RWPE1 (cell line): ENCODE results near the gene COMT.

Source experiments
- CTCF ChIA-PET: fragments of 350-600 bp; sonication (Branson Sonifier 250); formaldehyde crosslinking; extraction: SDS; loops from one replicate; lab custom pipeline; 2021; lab: Yijun Ruan, JAX
- POLR2A ChIA-PET: fragments of 400-600 bp; formaldehyde crosslinking; extraction: SDS; loops from one replicate; lab custom pipeline; 2020; ENCODE audit warnings: antibody characterized with exemption; ENCODE audit not compliant: low non-redundant PET; lab: Yijun Ruan, JAX
- DNase-seq: peaks from one replicate; pipeline ENCODE4 v3.0.0; 2012; ENCODE audit warnings: low spot score
- H3K27ac ChIP-seq: fragments of 450-650 bp; 2 replicates; pipeline ENCODE4 v1.5.1; 2017
- TF ChIP-seq, protein P1 (sequence below): fragments of 450-650 bp; conservative IDR thresholded peaks from 2 replicates; pipeline ENCODE4 v1.5.1; 2017; ENCODE audit warnings: low read depth, mild to moderate bottlenecking

The COMT gene

DNA sequence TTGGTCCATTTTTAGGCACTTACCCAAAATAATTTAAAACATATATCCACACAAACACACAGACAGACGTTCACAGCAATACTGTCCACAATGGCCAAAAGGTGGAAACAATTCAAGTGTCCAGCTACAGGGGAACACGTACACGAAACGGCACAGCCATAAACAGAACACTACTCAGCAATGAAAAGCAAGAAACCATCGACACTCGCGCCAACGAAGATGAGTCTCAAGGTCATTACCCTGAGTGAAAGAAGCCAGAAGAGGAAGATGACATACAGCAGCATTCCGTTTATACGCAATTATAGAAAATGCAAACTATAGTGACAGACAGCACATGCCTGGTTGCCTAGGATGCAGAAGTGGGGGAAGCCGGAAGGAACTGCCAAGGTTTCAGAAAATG, 13.4 kb upstream of the COMT start:
- DNase-seq: no peak

DNA sequence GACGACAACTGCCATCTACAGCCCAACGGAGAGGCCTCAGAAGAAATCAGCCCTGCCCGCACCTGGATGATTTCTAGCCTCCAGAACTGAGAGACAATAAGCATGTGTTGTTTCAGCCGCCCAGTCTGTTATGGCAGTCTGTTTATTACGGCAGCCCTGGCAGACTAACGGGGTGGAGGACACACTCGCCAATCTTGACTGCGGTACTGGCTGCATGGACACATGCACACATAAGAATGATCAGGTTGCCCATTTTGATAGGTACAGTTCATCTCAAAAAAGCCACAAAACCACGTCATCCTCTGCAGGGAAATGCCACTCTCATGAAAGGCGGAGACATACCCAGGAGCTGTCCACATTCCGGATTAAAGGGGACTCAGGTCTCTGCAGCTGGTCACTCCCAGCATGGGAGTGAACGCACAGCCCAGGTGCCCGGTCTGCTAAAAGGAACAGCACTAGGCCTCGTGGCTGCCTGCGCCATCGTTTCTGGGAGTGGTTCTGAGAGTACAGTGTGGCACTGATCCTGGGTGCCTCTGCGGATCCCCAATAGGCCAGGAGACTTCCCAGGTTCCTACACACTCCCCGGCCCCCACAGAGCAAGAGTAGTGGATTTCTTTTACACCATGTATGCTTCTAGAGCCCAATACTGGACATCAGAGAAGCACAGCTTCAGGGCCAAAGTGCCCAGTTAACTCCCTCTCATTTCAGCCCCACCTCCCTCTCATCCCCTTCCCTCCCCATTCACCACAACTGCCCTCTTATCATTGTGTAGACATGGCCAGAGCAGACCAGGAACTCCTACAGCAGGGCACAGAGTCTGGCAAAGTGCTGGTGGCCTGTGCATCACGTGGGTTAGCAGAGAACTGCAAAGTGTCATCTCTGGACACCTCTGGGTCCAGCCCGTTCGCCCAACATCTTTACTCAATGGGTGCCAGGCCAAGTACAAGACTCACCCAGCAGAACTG, 11.7 kb upstream of the COMT start:
- TF ChIP-seq, protein P1, sequence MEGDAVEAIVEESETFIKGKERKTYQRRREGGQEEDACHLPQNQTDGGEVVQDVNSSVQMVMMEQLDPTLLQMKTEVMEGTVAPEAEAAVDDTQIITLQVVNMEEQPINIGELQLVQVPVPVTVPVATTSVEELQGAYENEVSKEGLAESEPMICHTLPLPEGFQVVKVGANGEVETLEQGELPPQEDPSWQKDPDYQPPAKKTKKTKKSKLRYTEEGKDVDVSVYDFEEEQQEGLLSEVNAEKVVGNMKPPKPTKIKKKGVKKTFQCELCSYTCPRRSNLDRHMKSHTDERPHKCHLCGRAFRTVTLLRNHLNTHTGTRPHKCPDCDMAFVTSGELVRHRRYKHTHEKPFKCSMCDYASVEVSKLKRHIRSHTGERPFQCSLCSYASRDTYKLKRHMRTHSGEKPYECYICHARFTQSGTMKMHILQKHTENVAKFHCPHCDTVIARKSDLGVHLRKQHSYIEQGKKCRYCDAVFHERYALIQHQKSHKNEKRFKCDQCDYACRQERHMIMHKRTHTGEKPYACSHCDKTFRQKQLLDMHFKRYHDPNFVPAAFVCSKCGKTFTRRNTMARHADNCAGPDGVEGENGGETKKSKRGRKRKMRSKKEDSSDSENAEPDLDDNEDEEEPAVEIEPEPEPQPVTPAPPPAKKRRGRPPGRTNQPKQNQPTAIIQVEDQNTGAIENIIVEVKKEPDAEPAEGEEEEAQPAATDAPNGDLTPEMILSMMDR: no peak
- DNase-seq: no peak
- CTCF ChIA-PET: interaction anchor here (0.7 kb wide), 1 partner anchor 20 kb away, joined by 3 read pairs; no protein-coding TSS in a partner anchor
- POLR2A ChIA-PET: no interaction called here
- H3K27ac ChIP-seq: no peak overlapping the region

More for the DNA sequence above, 13.4 kb upstream of the COMT start:
- no peak overlapping the region for H3K27ac ChIP-seq
- ChIA-PET CTCF (no interaction called here), POLR2A (no interaction called here)
- TF ChIP-seq, protein P1: no peak

DNA sequence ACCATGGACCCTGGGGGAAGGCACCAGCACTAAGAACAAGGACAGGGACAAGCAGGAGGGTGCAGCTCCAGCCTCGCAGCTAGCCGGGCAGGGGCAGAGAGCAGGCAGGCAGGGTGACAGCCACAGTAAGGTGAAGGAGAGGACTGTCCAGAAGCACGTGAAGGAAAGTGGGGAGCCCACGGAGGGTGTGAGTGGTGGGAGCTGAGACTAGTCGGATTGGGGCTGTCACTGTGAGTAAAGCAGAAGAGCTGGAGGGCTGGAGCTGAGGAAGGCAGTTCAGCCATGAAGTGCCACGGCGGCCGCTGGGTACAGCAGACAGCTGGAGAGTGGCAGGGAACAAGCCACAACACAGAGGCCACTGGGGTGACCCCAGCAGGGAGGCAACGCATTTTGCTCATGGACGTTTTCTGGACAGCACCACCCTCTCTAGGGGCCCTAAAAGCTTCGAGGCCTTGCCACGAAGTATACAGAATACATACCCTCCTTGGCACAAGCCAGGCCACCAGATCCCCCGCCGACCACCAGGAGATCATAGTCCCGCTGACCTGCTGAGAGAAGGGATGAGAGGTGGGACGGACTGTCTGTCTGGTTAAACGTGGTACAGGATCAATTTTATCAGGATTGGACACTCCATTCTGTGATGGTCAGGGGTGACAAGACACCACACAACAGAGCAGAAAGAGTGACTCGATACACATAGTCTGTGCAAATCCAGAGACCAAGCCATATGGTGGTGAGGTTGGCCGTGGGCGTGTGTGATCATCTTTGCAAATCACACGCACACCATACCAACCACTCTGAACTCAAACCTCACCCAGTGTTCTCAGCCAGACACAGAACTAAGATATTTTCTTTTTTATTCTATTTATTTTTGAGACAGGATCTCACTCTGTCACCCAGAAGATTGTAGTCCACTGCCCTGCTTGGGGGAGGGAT, 10.8 kb upstream of the COMT start:
- ChIA-PET CTCF (interaction anchor here (0.7 kb wide), 1 partner anchor 21 kb away, joined by 3 read pairs; no protein-coding TSS in a partner anchor), POLR2A (no interaction called here)
- DNase-seq: no peak
- no peak overlapping the region for H3K27ac ChIP-seq
- TF ChIP-seq, protein P1: no peak

DNA sequence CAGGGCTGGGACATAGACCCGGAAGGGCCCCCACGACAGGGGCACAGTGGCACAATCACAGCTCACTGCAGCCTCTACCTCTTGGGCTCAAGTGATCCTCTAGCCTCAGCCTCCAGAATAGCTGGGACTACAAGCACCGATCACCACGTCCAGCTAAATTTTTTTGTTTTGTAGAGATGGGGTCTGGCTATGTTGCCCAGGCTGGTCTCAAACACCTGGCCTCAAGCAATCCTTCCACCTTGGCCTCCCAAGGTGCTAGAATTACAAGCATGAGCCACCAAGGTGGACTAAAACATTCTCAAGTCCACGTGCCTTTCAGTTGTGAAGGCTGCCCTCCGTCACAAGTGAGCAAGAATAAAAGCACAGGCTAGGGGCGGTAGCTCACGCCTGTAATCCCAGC, 10.1 kb upstream of the COMT start:
- POLR2A ChIA-PET: no interaction called here
- H3K27ac ChIP-seq: no peak overlapping the region
- no peak for DNase-seq
- CTCF ChIA-PET: interaction anchor here (0.6 kb wide), 1 partner anchor 150 kb away, joined by 7 read pairs; no protein-coding TSS in a partner anchor
- TF ChIP-seq, protein P1: no peak

DNA sequence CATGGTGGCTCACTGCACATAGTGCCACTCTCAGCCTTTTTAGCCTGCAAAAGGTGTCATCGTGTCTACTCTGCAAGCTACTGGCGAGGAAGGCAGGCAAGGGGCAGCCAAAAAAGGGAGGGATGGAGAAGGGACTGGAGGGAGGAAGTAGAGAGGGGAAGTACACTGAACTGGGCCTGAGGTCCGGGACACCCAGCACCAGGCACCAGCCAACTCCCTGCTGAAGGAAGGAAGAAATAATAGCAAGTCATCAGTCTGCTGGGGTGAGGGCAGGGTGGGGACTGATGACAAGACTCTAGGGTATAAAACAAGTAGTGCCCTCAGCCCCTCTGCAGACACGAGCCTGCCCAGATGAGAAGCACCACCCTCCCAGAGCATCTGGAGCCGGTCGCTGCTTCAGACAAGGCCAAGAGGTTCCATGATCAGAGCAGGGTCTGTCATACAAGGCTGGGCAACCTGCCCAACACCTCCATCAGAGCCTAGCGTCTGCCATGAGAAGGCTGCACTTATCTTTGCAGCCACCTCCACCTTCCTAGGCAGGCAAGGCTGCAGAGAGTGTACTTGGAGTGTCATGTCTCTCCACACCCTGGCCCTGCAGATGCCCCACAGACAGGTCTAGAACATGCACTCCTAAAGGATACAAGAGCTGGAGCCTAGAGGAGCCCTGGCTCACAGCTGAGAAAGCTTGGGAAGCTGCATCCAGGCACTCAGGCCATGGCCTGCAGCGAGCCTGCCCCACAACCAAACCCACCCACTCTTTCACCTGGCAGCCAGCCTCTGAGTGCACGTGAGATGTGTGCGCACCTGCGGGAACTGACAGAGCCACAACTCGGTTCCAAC, 9.0 kb upstream of the COMT start:
- POLR2A ChIA-PET: no interaction called here
- no peak for DNase-seq
- CTCF ChIA-PET: interaction anchor here (0.6 kb wide), 1 partner anchor 149 kb away, joined by 7 read pairs; no protein-coding TSS in a partner anchor
- peak overlapping the region; percentile 25 for H3K27ac ChIP-seq
- TF ChIP-seq, protein P1: no peak
